ENCODE measurements around the gene REV3L. TPM values are rescaled to one million over a fixed set of nuclear protein-coding genes. Genes with fewer than 3 reads are reported as not detected.
"Not testable (repeated sequence)": the region's sequence is repeated elsewhere in the genome, so short reads cannot be mapped to it uniquely, and the experiment has no call there.

The REV3L gene
- total RNA-seq, 1 experiment from 2014 or later, result 11.5 TPM

- no peak for DNase-seq (ENCODE audit: low spot score)
Observed at GRCh38 chr6:111492499-111492898, 9.5 kb upstream of the REV3L start.

GRCh38 chr6:111490067-111490466 is 7.0 kb upstream of the REV3L start:
- DNase-seq (ENCODE audit: low spot score), result no peak

GRCh38 chr6:111487661-111488060 is 4.6 kb upstream of the REV3L start:
- no peak for DNase-seq (ENCODE audit: low spot score)

- DNase-seq (ENCODE audit: low spot score), result no peak
Observed at GRCh38 chr6:111486921-111487320, 3.9 kb upstream of the REV3L start.

- no peak for DNase-seq (ENCODE audit: low spot score)
Observed at GRCh38 chr6:111486475-111486874, 3.5 kb upstream of the REV3L start.

- no peak for DNase-seq (ENCODE audit: low spot score)
Observed at GRCh38 chr6:111485342-111485741, 2.3 kb upstream of the REV3L start.

- no peak for DNase-seq (ENCODE audit: low spot score)
Observed at GRCh38 chr6:111484633-111484930, 1.6 kb upstream of the REV3L start.

GRCh38 chr6:111483736-111484632 is 966 bp upstream of the REV3L start:
- DNase-seq (ENCODE audit: low spot score), result peak; percentile 91

- DNase-seq (ENCODE audit: low spot score), result no peak
Observed at GRCh38 chr6:111482188-111482958, 645 bp downstream of the REV3L start.

GRCh38 chr6:111481836-111482187 is 1.2 kb downstream of the REV3L start:
- no peak for DNase-seq (ENCODE audit: low spot score)

GRCh38 chr6:111480988-111481822 is 1.8 kb downstream of the REV3L start:
- DNase-seq (ENCODE audit: low spot score), result no peak

- DNase-seq (ENCODE audit: low spot score), result peak; percentile 37
Observed at GRCh38 chr6:111478749-111479148, 4.3 kb downstream of the REV3L start.

- no peak for DNase-seq (ENCODE audit: low spot score)
Observed at GRCh38 chr6:111478064-111478476, 4.9 kb downstream of the REV3L start.

GRCh38 chr6:111477481-111477938 is 5.5 kb downstream of the REV3L start:
- no peak for DNase-seq (ENCODE audit: low spot score)

GRCh38 chr6:111476061-111476460 is 7.0 kb downstream of the REV3L start:
- not testable (repeated sequence) for DNase-seq (ENCODE audit: low spot score)

- DNase-seq (ENCODE audit: low spot score), result no peak
Observed at GRCh38 chr6:111474771-111475170, 8.2 kb downstream of the REV3L start.

- DNase-seq (ENCODE audit: low spot score), result no peak
Observed at GRCh38 chr6:111474106-111474505, 8.9 kb downstream of the REV3L start.

- DNase-seq (ENCODE audit: low spot score), result no peak
Observed at GRCh38 chr6:111472933-111473435, 10.0 kb downstream of the REV3L start.

- no peak for DNase-seq (ENCODE audit: low spot score)
Observed at GRCh38 chr6:111471958-111472357, 11.1 kb downstream of the REV3L start.

- no peak for DNase-seq (ENCODE audit: low spot score)
Observed at GRCh38 chr6:111471533-111471932, 11.5 kb downstream of the REV3L start.

- no peak for DNase-seq (ENCODE audit: low spot score)
Observed at GRCh38 chr6:111470991-111471390, 12.0 kb downstream of the REV3L start.

GRCh38 chr6:111469543-111469942 is 13.5 kb downstream of the REV3L start:
- no peak for DNase-seq (ENCODE audit: low spot score)

All from H4 (cell line).